Measurements from ENCODE around the gene LEFTY1.
"Not testable (repeated sequence)": the region's sequence is repeated elsewhere in the genome, so short reads cannot be mapped to it uniquely, and the experiment has no call there.

The LEFTY1 gene

GRCh38 chr1:225888898-225889601 is at the start of gene LEFTY1:
Gene LEFTY1, minus strand, starts transcription at chr1:225889146. Its CDS starts 80 bp downstream, at chr1:225889066.
- Mint-ChIP-seq H3K27ac (no peak within 1 kb of the TSS), H3K27me3 (no peaks in the 10 kb centered on the region), H3K4me1 (ENCODE audit: low read depth) (peaks cover 16% of the 10 kb centered on the region), H3K4me3 (no peak within 1 kb of the TSS), H3K36me3 (no peaks in the 10 kb centered on the region), H3K9me3 (ENCODE audit: low read depth) (no peaks in the 10 kb centered on the region)

GRCh38 chr1:225937048-225937968 is 48.4 kb upstream of the LEFTY1 start:
- Mint-ChIP-seq H3K36me3 (no peaks in the 10 kb centered on the region), H3K4me3 (no peak overlapping the region), H3K4me1 (ENCODE audit: low read depth) (no peaks in the 10 kb centered on the region), H3K27ac (no peak overlapping the region), H3K9me3 (ENCODE audit: low read depth) (no peaks in the 10 kb centered on the region), H3K27me3 (no peaks in the 10 kb centered on the region)

GRCh38 chr1:225936523-225936922 is 47.6 kb upstream of the LEFTY1 start:
- Mint-ChIP-seq H3K9me3 (ENCODE audit: low read depth) (no peaks in the 10 kb centered on the region), H3K4me3 (no peak overlapping the region), H3K27ac (no peak overlapping the region), H3K36me3 (no peaks in the 10 kb centered on the region), H3K27me3 (no peaks in the 10 kb centered on the region), H3K4me1 (ENCODE audit: low read depth) (peaks cover under 1% of the 10 kb centered on the region)

- H3K4me3 Mint-ChIP-seq; H3K9me3 Mint-ChIP-seq (ENCODE audit: low read depth); H3K27ac Mint-ChIP-seq; H3K27me3 Mint-ChIP-seq; H3K36me3 Mint-ChIP-seq; H3K4me1 Mint-ChIP-seq (ENCODE audit: low read depth): not testable (repeated sequence)
Observed at GRCh38 chr1:225936086-225936485, 47.1 kb upstream of the LEFTY1 start.

- H3K27ac Mint-ChIP-seq, result no peak overlapping the region
- peaks cover 7% of the 10 kb centered on the region for H3K4me1 Mint-ChIP-seq (ENCODE audit: low read depth)
- H3K9me3 Mint-ChIP-seq (ENCODE audit: low read depth), result no peaks in the 10 kb centered on the region
- no peak overlapping the region for H3K4me3 Mint-ChIP-seq
- no peaks in the 10 kb centered on the region for H3K27me3 Mint-ChIP-seq
- H3K36me3 Mint-ChIP-seq, result no peaks in the 10 kb centered on the region
Observed at GRCh38 chr1:225934711-225935110, 45.8 kb upstream of the LEFTY1 start.

- Mint-ChIP-seq H3K9me3 (ENCODE audit: low read depth) (no peaks in the 10 kb centered on the region), H3K27me3 (no peaks in the 10 kb centered on the region), H3K4me3 (no peak overlapping the region), H3K4me1 (ENCODE audit: low read depth) (peaks cover 20% of the 10 kb centered on the region), H3K27ac (no peak overlapping the region), H3K36me3 (no peaks in the 10 kb centered on the region)
Observed at GRCh38 chr1:225933072-225933471, 44.1 kb upstream of the LEFTY1 start.

- no peaks in the 10 kb centered on the region for H3K9me3 Mint-ChIP-seq (ENCODE audit: low read depth)
Observed at GRCh38 chr1:225931270-225932136, 42.6 kb upstream of the LEFTY1 start.

GRCh38 chr1:225930566-225930965 is 41.6 kb upstream of the LEFTY1 start:
- H3K27me3 Mint-ChIP-seq, result no peaks in the 10 kb centered on the region
- H3K9me3 Mint-ChIP-seq (ENCODE audit: low read depth), result no peaks in the 10 kb centered on the region
- H3K4me1 Mint-ChIP-seq (ENCODE audit: low read depth), result peaks cover 32% of the 10 kb centered on the region
- no peak overlapping the region for H3K4me3 Mint-ChIP-seq
- H3K36me3 Mint-ChIP-seq, result no peaks in the 10 kb centered on the region
- H3K27ac Mint-ChIP-seq, result no peak overlapping the region

More at GRCh38 chr1:225931270-225932136, 42.6 kb upstream of the LEFTY1 start:
- Mint-ChIP-seq H3K4me1 (ENCODE audit: low read depth) (peaks cover 29% of the 10 kb centered on the region), H3K36me3 (no peaks in the 10 kb centered on the region), H3K4me3 (no peak overlapping the region), H3K27me3 (no peaks in the 10 kb centered on the region), H3K27ac (peak overlapping the region; percentile 75)

GRCh38 chr1:225929462-225929861 is 40.5 kb upstream of the LEFTY1 start:
- Mint-ChIP-seq H3K27ac (peak overlapping the region; percentile 86), H3K4me1 (ENCODE audit: low read depth) (peaks cover 32% of the 10 kb centered on the region)
- H3K36me3 Mint-ChIP-seq; H3K9me3 Mint-ChIP-seq (ENCODE audit: low read depth); H3K4me3 Mint-ChIP-seq; H3K27me3 Mint-ChIP-seq: not testable (repeated sequence)

GRCh38 chr1:225928186-225929175 is 39.5 kb upstream of the LEFTY1 start:
- H3K4me3 Mint-ChIP-seq, result no peak overlapping the region
- H3K27ac Mint-ChIP-seq, result peak overlapping the region; percentile 86
- H3K9me3 Mint-ChIP-seq (ENCODE audit: low read depth), result no peaks in the 10 kb centered on the region
- H3K4me1 Mint-ChIP-seq (ENCODE audit: low read depth), result peaks cover 36% of the 10 kb centered on the region
- no peaks in the 10 kb centered on the region for H3K27me3 Mint-ChIP-seq
- no peaks in the 10 kb centered on the region for H3K36me3 Mint-ChIP-seq

- peak overlapping the region; percentile 46 for H3K4me3 Mint-ChIP-seq
- H3K27ac Mint-ChIP-seq, result peak overlapping the region; percentile 86
- H3K36me3 Mint-ChIP-seq, result no peaks in the 10 kb centered on the region
- peaks cover 48% of the 10 kb centered on the region for H3K4me1 Mint-ChIP-seq (ENCODE audit: low read depth)
- H3K9me3 Mint-ChIP-seq (ENCODE audit: low read depth), result no peaks in the 10 kb centered on the region
- H3K27me3 Mint-ChIP-seq, result no peaks in the 10 kb centered on the region
Observed at GRCh38 chr1:225926551-225927113, 37.7 kb upstream of the LEFTY1 start.

GRCh38 chr1:225923692-225924555 is 35.0 kb upstream of the LEFTY1 start, which contains the start of gene PYCR2:
Gene PYCR2, minus strand, starts transcription at chr1:225924250. Its CDS starts 140 bp downstream, at chr1:225924110.
- H3K4me1 Mint-ChIP-seq (ENCODE audit: low read depth), result peaks cover 61% of the 10 kb centered on the region
- H3K36me3 Mint-ChIP-seq, result peaks cover 2% of the 10 kb centered on the region

GRCh38 chr1:225923381-225923691 is 34.4 kb upstream of the LEFTY1 start:
- H3K27ac Mint-ChIP-seq, result peak overlapping the region; percentile 97
- H3K27me3 Mint-ChIP-seq, result no peaks in the 10 kb centered on the region
- peaks cover 2% of the 10 kb centered on the region for H3K36me3 Mint-ChIP-seq
- peaks cover 56% of the 10 kb centered on the region for H3K4me1 Mint-ChIP-seq (ENCODE audit: low read depth)
- H3K9me3 Mint-ChIP-seq (ENCODE audit: low read depth), result no peaks in the 10 kb centered on the region
- H3K4me3 Mint-ChIP-seq, result peak overlapping the region; percentile 95

More at GRCh38 chr1:225923692-225924555, 35.0 kb upstream of the LEFTY1 start, which contains the start of gene PYCR2:
- peak within 1 kb of the TSS; percentile 95 for H3K4me3 Mint-ChIP-seq
- peak within 1 kb of the TSS; percentile 97 for H3K27ac Mint-ChIP-seq
- H3K9me3 Mint-ChIP-seq (ENCODE audit: low read depth), result no peaks in the 10 kb centered on the region
- no peaks in the 10 kb centered on the region for H3K27me3 Mint-ChIP-seq

All from activated naive CD8-positive, alpha-beta T cell (primary cell).